Endometrial microvascular endothelial cells (primary cell): ENCODE measurements around the gene ZMIZ1. TPM values are rescaled to one million over a fixed set of nuclear protein-coding genes. Genes with fewer than 3 reads are reported as not detected.
"Not testable (repeated sequence)": the region's sequence is repeated elsewhere in the genome, so short reads cannot be mapped to it uniquely, and the experiment has no call there.

ENCODE experiments used
- in situ Hi-C: cut with HindIII; loops from 2 replicates; pipeline ENCODE4 v1.10.0; 2017; ENCODE audit warnings: low sequenced_read_pairs, low pct_unique_long_range_greater_than_20kb; ENCODE audit errors: inconsistent ontology term
- total RNA-seq: library from RNA; depleted of rRNA; stranded (reverse); fragments of >200 nt; gene quantifications from one replicate; pipeline ENCODE4 v1.2.3, GENCODE V29; 2015; ENCODE audit errors: inconsistent ontology term

ZMIZ1 gene
- total RNA-seq, 1 donor from 2014 or later: 19.5 TPM

DNA sequence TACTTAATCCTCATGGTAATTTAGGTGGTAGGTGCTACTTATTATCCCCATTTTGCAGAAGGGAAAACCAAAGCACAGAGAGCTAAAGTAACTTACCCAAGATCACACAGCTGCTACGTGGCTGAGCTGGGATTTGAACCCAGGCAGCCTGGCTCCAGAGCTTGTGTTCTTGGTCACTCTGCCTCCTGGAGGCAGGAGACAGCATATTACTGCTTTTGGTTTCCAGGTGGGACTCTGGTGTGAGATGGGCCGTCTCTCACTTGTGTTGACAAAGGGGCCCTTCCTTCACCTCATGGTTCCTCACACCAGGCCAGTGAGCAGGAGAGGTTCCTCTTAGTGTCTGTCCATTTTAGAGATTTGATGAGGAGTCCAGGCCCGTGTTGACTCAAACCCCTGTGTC is 198.7 kb downstream of the ZMIZ1 start:
- in situ Hi-C loops: no loop called here

DNA sequence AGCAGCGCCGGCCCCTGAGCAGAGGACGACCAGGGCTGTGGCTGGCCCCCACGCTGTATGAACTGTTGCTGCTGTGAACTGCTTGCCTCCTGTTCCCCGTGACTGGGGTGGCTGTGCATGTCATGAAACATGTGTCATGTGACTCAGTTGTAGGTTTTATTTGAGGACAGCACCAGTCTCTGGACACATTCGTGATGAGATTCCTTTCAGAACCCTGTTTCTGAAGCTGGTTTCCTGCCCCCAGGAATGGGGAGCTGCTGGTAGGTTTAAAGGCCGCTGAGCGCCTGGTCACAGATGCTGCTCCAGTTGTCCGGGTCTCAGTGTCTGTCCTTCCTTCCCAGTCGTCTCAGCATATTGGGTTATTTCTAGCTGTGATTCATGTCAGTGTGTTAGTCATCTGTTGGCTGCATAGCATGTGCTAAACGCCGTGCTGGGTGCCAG is 199.4 kb downstream of the ZMIZ1 start:
- in situ Hi-C loops: no loop called here

DNA sequence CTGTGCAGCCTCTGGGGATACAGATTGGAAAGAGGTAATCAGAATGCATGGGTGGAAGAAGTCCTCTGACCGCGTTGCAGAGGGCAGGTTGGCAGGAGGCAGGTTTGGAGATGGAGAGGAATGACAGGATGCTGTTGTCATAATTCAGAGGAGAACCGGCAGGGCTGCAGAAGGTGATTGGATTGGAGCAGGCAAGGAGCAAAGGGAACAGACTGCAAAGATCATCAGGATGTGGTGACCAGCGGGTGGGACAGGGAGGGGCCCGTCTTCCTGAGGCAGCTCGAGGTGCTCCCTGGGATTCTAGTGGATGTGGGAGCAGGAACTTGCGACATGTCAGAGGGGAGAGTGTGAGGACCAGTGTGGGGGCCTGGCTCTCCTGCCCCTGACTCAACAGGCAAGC is 200.0 kb downstream of the ZMIZ1 start:
- in situ Hi-C loops: no loop called here

DNA sequence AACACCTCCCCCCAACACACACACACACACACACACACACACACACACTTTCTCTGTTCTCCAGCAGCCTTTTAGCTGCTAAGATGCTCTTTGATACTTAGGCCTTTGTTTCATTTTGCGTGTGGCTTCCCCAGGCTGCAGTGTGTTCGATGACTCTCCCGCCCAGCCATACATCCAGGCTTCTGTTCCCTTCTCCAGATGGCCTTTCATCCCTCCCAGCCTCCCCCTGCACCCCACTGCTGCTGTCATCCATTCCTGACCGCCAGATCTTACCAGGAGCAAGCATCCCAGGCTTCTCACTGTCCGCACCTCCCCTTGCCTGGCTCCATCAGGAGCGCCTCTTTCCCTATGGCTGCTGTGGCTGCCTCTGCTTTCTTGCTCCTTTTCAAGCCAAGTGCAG is 200.7 kb downstream of the ZMIZ1 start:
- in situ Hi-C loops: no loop called here

DNA sequence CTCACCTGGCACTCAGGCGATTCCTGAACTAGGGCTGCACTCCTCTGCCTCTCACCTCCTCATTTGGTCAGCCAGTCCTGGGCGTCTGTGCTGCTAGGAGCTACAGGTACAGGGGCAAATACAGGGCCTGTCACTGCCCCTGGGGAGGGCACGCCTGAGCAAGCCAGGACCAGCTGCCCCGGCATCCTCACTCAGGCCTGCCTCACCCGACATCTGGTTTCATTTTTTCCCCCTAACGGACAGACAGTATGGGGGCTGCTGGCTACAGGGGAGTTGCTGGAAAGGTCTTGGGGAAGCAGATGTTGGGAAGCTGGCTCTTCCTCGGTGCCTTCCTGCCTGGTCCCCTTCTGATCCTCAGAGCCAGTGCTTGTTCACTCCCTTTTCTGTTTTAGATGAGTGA is 201.2 kb downstream of the ZMIZ1 start:
- in situ Hi-C loops: no loop called here

DNA sequence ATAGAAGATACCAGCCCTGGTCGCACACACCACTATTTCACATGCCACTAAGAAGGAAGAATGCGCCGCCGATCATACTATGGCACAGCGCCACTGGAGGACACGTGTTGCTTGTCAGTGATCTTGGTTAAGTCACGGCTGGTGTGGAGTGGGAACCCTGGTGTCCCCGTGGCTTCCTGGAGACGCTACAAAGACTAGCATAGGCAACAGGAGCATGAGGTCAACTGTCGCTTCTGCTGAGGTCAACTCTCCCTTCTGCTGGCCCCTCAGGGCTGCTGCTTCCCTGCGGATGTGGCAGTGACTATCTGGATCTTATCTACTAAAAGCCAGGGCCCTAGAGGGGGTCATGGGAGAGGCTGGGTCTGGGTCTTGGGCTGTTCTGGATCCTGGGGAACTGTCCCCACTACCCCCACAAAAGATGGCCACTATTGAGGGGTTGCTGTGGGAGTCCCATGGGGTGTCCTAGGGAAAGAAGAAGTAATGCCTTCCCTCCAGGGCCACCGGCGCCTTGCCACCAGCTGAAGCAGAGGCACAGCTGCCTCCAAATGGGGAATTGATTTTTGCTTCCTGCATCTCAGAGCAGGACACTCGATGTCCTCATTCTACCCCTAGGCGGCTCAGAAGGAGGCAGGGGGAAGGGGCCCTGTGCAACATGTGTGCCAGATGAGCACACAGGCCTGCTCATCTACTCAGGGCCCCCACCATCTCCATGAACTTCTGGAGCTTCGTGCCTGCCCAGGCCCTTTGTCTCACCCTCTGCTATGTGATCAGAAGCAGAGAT is 201.9 kb downstream of the ZMIZ1 start:
- in situ Hi-C loops: no loop called here

DNA sequence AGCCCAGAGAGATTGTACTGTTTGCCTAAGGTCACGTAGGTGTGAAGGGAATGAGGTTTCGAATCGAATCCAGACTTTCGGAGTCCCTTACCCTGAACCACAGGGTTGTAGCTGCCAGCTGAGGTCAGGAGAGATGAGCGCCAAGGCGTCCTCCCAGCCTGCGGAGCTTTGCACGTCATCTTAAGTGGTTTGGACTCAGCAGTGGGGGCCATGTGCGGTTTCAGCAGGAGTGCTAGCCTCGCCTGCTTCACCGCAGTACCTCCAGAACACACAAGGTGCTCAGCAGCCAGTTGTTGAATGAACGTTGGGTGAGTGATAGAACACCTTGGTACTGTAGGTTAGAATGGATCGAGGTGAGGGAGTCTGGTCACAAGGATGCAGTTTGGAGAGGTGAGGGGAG is 203.6 kb downstream of the ZMIZ1 start:
- in situ Hi-C loops: no loop called here

DNA sequence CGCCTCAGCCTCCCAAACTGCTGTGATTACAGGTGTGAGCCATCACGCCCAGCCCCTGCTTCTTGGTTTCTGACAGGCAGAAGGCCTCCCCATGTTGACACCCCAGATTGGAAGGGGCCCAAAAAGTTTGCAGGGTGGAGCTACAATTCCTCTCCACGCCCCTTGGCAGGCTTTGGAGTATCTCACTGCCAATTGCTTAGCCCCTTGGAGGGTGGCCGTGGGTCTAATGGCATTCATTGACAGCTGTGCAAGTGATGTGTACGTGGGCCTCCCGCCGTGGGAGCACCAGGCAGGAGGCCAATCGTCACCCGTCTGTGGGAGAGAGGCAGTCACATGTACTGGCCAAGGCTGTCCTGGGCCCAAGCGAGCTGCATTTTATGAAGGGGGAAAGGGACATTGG is 204.8 kb downstream of the ZMIZ1 start:
- in situ Hi-C loops: no loop called here

DNA sequence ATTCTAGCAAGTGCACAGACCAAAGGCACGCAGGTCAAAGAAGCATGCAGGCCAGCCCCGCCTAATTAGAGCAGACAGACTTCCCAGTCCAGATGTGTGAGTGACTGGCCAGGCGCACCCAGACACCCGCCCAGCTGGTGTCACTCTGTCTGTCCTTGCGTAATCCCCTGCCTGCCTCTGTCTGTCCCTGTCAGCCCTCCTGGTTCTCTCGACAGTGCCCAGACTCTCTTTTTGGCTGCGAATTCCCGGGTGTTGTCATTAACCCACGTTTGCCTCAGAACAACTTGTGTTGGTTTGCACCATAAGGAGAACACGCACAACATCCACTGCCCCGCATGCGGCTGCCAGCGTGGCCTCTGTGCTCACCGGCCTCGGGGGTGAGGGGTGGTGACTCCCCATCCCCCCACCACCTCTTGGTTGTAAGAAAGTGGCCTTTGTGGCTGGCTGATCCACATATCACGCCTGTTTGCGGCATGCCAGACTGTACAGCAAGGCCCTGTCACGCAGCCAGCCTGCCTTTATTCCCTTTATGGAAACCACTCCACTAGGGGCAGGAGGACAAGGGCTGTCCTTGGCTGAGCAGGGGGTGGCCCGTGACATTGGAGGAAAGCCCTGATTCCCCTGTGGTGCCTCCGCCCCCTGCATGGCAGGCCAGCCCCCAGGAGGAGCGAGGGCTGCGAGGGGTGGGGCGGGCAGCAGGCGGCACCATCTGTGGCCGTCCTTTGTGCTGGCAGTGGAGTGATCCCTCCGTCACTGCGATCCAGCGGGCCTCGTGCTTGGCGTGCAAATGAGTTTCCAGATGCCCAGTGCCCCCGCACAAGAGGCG is 205.7 kb downstream of the ZMIZ1 start:
- in situ Hi-C loops: no loop called here

DNA sequence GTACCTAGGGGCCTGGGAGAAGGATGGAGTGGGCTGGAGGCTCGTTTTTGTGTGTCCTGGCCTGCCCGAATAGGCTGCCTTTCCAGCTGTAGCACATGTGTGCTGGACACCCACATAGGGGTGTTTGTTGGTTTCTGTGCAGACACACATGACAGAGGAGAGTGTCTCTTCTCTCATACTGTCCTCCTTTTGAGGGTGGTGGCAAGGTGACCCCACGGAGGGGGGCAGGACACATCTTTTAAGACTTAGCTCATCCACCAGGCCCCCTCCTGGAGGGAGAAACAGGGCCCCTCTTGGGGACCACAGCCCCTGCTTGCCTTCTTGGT is 206.3 kb downstream of the ZMIZ1 start:
- in situ Hi-C loops: no loop called here

DNA sequence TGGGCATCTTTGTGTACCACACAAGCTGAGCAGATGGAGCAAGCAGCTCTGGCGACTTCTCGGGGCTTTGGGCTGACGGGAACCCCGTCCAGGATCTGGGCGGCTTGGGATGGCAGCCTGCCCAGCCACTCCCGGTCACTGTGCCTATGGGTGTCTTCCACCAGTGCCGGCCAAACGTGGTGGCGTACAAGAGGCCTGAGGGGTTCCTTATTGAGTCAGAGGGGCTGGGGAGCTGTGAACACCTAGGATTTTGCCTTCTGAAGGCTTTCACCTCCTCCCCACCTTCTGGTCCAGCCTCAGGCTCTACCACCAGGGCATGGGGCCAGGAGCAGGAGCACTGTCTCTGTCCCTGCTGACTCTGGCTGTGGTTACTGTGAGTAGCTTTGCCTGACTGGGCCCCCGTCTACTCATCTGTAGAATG is 206.7 kb downstream of the ZMIZ1 start:
- in situ Hi-C loops: no loop called here

DNA sequence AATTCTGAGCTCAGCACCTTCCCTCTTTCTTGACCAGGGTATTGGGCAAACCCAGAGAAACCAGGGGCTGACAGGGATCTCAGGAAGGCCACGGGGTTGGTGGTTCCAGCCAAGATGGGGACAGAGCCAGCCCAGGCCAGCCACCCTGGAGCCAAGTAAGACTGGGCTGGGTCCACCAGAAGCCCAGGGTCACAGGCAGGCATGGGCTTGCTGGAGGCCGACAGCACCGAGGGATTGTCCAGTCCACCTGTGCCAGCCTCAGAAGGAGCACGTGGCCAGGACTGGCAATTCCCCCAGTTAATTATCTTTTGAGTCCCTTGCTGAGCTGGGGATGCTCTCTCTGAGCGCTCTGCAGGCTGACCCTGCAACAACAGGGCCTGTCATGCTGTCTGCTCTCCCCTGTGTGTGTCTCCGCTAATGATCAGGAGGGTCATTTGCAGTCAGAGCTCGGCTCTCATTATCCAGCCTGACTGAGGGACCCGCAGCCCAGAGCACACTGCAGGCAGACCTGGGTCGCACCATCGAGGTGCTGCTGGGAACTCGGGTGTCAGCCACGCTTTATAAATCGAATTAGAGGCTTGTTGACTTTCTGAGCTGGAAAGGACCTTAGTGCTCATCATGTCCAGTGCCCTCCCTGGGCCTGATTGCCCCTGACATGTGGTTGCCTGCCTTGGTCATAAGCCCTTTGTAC is 209.0 kb downstream of the ZMIZ1 start:
- in situ Hi-C loops: no loop called here

DNA sequence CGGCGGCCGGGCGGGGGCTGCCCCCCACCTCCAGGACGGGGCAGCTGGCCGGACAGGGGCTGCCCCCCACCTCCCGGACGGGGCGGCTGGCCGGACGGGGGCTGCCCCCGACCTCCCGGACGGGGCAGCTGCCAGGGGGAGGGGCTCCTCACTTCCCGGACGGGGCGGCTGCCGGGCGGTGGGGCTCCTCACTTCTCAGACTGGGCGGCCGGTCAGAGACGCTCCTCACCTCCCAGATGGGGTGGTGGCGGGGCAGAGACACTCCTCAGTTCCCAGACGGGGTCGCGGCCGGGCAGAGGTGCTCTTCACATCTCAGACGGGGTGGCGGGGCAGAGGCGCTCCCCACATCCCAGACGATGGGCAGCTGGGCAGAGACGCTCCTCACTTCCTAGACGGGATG is 210.3 kb downstream of the ZMIZ1 start:
- in situ Hi-C loops: not testable (repeated sequence)

DNA sequence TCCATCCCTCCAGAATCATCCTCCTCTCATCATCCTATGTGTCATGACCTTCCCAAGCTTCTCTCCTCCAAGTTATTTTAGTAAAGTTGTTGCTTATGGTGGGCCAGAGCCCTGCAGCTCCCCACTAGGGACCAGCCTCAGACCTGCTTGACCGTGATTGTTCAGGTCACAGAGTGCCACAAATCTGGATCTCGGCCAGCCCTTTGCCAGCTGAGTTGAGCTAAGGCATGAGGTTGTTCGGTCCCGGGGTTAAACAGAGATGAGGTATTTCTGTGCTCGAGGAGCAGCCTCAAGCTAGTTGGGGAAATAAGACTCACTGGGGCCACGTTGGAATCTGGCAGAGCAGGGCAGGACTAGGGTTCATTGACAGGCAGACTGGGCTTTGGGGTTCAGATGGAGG is 212.2 kb downstream of the ZMIZ1 start:
- in situ Hi-C loops: no loop called here

DNA sequence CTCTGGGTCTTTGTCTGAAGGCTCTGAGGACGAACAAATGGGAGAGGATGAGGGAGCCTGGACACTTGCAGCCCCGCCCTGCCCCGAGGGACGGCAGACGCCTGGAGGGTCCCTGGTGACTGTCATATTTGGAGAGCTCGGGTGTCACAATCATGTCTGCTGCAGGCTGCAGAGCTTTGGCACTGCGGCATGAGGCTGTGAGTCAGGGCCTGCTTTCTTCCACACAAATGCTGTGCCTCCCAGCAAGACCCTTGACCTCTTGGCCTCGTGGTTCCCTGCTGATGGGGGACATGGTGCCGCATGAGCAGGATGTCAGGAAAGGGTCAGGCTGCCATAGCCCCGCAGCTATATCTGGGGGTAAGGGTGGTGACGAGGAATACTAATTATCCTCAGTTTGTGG is 213.6 kb downstream of the ZMIZ1 start:
- in situ Hi-C loops: no loop called here

DNA sequence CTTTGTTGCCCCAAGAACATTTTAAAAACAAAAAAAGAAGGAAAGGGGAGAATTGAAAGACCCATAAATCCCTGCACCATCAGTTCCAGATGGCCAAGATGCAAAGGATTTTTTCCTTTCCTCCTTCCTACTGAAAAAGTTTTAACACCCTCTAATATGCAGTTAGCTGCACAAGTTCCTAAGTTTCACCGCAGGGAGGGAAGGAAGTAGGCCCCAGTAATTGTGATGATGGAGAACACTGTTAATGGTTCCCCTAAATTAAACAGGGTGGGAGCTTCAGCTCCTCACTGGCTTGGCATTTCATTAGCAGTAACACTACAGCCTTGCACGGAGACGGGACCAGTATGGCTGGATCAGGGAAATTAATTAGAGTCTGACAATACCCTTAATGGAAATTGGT is 214.8 kb downstream of the ZMIZ1 start:
- in situ Hi-C loops: no loop called here

DNA sequence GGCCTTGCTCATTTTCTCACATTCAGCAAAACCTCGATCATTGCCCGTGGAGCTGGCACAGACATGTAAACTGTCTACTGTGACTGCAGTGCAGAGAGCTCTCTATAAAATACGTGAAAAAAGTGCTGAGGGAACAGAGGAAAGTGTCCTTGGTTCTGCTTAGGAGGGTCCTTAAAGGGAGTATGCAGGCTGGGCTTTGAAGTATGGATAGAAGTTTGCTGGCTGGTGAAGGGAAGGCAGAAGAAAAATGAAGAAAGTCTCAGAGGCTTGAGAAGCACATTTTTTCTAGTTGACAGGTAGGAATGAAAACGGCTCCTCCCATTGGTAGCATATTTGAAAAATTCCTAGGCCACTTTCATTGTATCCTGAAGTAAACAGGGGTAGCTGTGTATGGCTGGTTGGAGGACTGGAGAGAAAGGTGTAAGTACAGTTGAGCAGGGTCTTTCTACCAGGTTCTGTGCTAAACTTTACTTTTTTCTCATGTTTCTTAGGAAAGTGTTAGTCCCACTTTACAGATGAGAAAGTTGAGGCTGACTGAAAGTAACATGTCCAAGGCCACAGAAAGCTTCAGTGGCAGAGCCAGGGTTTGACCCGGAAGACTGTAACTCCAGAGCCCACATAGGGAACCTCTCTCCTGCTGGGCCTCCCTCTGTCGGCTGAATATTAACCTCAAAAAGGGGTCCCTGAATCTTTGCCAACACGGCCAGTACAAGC is 215.5 kb downstream of the ZMIZ1 start:
- in situ Hi-C loops: no loop called here

DNA sequence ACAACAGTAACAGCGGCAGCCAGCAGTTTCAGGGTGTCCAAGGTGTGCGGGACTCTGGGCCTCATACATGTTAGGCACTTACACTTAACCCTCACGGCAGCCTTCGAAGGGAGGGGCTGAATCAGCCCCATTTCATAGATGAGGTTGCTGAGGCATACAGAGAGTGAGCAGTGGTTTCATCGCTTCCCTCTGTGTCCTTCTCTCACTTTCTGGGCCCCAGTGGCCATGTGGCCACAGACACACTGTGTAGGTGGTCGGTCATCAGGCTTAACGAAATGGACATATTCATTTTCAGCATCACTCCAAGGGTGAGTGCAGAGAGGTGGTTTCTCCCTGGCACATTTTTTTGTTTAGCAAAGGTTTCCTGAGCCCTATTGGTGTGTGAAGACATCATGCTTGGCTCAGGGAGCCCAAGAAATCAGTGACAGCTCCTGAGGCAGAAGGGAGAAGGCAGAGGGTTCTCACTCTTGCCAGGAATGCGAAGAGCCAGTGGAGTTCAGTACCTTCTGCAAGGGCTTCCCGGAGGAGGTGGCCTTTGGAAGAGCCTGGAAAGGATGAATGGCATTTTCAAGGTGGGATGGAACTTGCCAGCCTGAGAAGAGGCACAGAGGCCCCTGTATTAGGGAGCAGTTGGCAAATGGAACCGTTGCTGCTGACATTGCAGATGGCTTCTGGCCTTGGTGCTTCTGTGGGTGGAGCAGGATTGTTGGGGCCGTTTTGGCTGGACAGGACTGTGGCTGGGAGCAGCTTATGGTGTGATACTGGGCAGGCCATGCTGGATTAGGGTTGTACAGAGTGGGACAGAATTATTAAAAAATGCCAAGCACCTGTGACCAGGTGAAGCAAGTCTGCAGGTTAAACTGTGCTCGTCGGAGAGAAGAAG is 216.8 kb downstream of the ZMIZ1 start:
- in situ Hi-C loops: no loop called here
